ENCODE measurements around the gene PDE3A.

The PDE3A gene

DNA sequence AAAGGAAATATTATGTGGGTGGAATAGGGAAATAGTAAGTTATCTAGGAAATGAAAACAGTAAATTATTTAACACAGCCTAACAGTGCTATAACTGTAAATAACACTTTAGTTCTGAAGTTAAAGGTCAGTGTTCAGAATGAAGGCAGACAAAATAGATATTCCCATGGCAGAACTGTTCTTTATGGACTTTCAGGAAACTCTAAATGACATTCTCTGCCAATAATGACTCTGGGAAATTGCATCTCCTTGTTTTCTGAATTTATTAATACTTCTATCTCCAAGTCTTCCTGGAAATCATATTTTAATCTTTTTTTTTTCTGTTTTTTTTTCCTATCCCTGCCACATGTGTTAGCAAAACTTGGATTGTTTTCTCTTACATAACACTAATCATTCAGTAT lies 101.4 kb downstream of the PDE3A start:
- no peaks in the 10 kb centered on the region for H3K4me1 ChIP-seq (ENCODE audit: control insufficient read depth, low read length)
- no peak overlapping the region for H3K4me2 ChIP-seq (ENCODE audit: low read length)
- H3K4me3 ChIP-seq (ENCODE audit: low read length) = no peak overlapping the region
- no peaks in the 10 kb centered on the region for H3F3A ChIP-seq (ENCODE audit: control insufficient read depth, insufficient read depth)
- no peaks in the 10 kb centered on the region for H3K9me3 ChIP-seq (ENCODE audit: control insufficient read depth, insufficient read depth, low read length)
- H4K20me1 ChIP-seq (ENCODE audit: control insufficient read depth, insufficient read depth, low read depth, low read length) = no peaks in the 10 kb centered on the region
- H3K36me3 ChIP-seq (ENCODE audit: control insufficient read depth, low read length) = no peaks in the 10 kb centered on the region
- no peaks in the 10 kb centered on the region for H3K79me2 ChIP-seq (ENCODE audit: control insufficient read depth, low read length)
- no peaks in the 10 kb centered on the region for H3K27me3 ChIP-seq (ENCODE audit: control insufficient read depth, low read length)
- TF ChIP-seq, protein P1, sequence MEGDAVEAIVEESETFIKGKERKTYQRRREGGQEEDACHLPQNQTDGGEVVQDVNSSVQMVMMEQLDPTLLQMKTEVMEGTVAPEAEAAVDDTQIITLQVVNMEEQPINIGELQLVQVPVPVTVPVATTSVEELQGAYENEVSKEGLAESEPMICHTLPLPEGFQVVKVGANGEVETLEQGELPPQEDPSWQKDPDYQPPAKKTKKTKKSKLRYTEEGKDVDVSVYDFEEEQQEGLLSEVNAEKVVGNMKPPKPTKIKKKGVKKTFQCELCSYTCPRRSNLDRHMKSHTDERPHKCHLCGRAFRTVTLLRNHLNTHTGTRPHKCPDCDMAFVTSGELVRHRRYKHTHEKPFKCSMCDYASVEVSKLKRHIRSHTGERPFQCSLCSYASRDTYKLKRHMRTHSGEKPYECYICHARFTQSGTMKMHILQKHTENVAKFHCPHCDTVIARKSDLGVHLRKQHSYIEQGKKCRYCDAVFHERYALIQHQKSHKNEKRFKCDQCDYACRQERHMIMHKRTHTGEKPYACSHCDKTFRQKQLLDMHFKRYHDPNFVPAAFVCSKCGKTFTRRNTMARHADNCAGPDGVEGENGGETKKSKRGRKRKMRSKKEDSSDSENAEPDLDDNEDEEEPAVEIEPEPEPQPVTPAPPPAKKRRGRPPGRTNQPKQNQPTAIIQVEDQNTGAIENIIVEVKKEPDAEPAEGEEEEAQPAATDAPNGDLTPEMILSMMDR (IDR thresholded peaks at IDR 0.05; ENCODE audit: low read depth, low read length, poor library complexity, severe bottlenecking) = no peak
- TF ChIP-seq EZH2phosphoT487 (IDR thresholded peaks at IDR 0.05; ENCODE audit: borderline replicate concordance, low read length) = no peak
- no peaks in the 10 kb centered on the region for H3K9me2 ChIP-seq (replicated peaks; ENCODE audit: control insufficient read depth, low read length)
- H3K27ac ChIP-seq (ENCODE audit: low read depth, low read length) = no peak overlapping the region

DNA sequence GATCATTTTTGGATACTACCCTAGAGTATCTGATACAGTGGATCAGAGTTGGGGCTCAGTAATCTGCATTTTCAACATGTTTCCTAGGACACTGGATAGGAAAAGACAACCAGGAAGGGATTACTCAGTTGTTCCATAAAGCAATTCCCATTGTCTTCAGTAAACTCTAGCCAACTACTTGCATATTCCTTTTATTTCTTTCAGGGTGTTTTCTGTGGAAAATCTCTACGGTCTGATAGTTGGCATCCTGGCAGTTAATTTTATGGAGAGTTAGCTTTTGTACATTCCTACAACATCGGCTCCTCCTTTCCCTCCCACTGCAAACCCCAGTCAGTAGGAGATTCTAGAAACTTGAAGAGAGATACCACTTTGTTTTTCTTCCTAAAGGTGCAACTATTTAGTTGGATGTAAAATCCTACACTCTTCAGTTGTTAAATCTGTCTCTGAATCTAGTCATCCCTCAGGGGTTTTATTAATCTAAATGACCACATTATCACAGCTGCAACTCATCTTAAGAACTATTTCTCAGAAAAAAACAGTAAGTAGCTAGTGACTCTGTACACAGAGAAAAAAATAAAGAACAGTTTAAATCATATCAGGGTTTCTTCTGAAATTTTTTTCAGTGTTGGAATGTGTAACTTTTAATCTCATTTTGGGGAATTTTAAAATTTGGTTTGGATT lies 103.9 kb downstream of the PDE3A start:
- H3K4me2 ChIP-seq (ENCODE audit: low read length) = no peak overlapping the region
- no peaks in the 10 kb centered on the region for H3K4me1 ChIP-seq (ENCODE audit: control insufficient read depth, low read length)
- H3K27me3 ChIP-seq (ENCODE audit: control insufficient read depth, low read length) = no peaks in the 10 kb centered on the region
- H3K9me3 ChIP-seq (ENCODE audit: control insufficient read depth, insufficient read depth, low read length) = no peaks in the 10 kb centered on the region
- TF ChIP-seq, protein P1 (IDR thresholded peaks at IDR 0.05; ENCODE audit: low read depth, low read length, poor library complexity, severe bottlenecking) = no peak
- TF ChIP-seq EZH2phosphoT487 (IDR thresholded peaks at IDR 0.05; ENCODE audit: borderline replicate concordance, low read length) = no peak
- no peaks in the 10 kb centered on the region for H3K9me2 ChIP-seq (replicated peaks; ENCODE audit: control insufficient read depth, low read length)
- no peaks in the 10 kb centered on the region for H4K20me1 ChIP-seq (ENCODE audit: control insufficient read depth, insufficient read depth, low read depth, low read length)
- no peaks in the 10 kb centered on the region for H3K79me2 ChIP-seq (ENCODE audit: control insufficient read depth, low read length)
- no peak overlapping the region for H3K27ac ChIP-seq (ENCODE audit: low read depth, low read length)
- H3K36me3 ChIP-seq (ENCODE audit: control insufficient read depth, low read length) = no peaks in the 10 kb centered on the region
- H3K4me3 ChIP-seq (ENCODE audit: low read length) = no peak overlapping the region
- no peaks in the 10 kb centered on the region for H3F3A ChIP-seq (ENCODE audit: control insufficient read depth, insufficient read depth)

DNA sequence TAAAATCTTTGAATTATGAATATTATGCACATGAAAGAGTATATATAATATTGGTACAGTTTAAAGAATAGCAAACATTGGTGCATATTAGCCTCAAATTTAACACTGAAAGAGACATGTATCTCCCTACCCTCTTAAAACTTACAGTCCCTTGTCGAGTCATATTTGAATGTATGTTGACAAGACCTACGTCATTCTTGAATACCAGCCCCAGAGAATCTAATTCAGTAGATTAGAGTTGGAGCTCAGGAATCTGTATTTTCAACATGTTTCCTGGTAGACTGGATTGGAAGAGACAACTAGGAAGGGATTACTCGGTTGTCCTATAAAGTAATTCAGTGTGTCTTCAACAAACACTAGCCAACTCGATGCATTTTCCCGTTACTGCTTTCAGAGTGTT lies 104.8 kb downstream of the PDE3A start:
- TF ChIP-seq, protein P1 (IDR thresholded peaks at IDR 0.05; ENCODE audit: low read depth, low read length, poor library complexity, severe bottlenecking) = no peak
- no peak for TF ChIP-seq EZH2phosphoT487 (IDR thresholded peaks at IDR 0.05; ENCODE audit: borderline replicate concordance, low read length)
- no peaks in the 10 kb centered on the region for H3K79me2 ChIP-seq (ENCODE audit: control insufficient read depth, low read length)
- H3K4me2 ChIP-seq (ENCODE audit: low read length) = no peak overlapping the region
- no peaks in the 10 kb centered on the region for H3K9me3 ChIP-seq (ENCODE audit: control insufficient read depth, insufficient read depth, low read length)
- H3F3A ChIP-seq (ENCODE audit: control insufficient read depth, insufficient read depth) = no peaks in the 10 kb centered on the region
- no peaks in the 10 kb centered on the region for H3K27me3 ChIP-seq (ENCODE audit: control insufficient read depth, low read length)
- H4K20me1 ChIP-seq (ENCODE audit: control insufficient read depth, insufficient read depth, low read depth, low read length) = no peaks in the 10 kb centered on the region
- H3K4me1 ChIP-seq (ENCODE audit: control insufficient read depth, low read length) = no peaks in the 10 kb centered on the region
- H3K9me2 ChIP-seq (replicated peaks; ENCODE audit: control insufficient read depth, low read length) = no peaks in the 10 kb centered on the region
- no peak overlapping the region for H3K4me3 ChIP-seq (ENCODE audit: low read length)
- no peak overlapping the region for H3K27ac ChIP-seq (ENCODE audit: low read depth, low read length)
- H3K36me3 ChIP-seq (ENCODE audit: control insufficient read depth, low read length) = no peaks in the 10 kb centered on the region

All from DOHH2 (cell line).